H1 (cell line): ENCODE results near the gene RAMACL. TPM values are rescaled to one million over a fixed set of nuclear protein-coding genes. Genes with fewer than 3 reads are reported as not detected.

Experiments
- CTCF ChIA-PET: fragments of 300-600 bp; sonication (Branson Sonifier 250); formaldehyde crosslinking; loops from one replicate; lab custom pipeline; 2021; ENCODE audit not compliant: partially characterized antibody; lab: Charles Lee
- POLR2A ChIA-PET: fragments of 300-600 bp; sonication (Branson Sonifier 250); formaldehyde crosslinking; loops from one replicate; lab custom pipeline; 2021; ENCODE audit warnings: inconsistent platforms; ENCODE audit not compliant: partially characterized antibody; lab: Charles Lee
- DNase-seq, 2 experiments: peaks; one replicate each; pipeline versions ENCODE4 v3.0.0 to v3.0.0-alpha.2; 2010 to 2022; ENCODE audit warnings: low spot score in 2 of 2, low read depth in 1 of 2, mixed read lengths in 1 of 2
- FAIRE-seq: peaks from 2 replicates; lab custom pipeline; 2011; peaks lifted over from hg19 to GRCh38; lab: Jason Lieb, UNC
- H2AFZ ChIP-seq: 2 replicates; pipeline ENCODE4 v1.8.1; 2012; ENCODE audit warnings: low read length, inconsistent platforms
- H2AK5ac ChIP-seq: 2 replicates; pipeline ENCODE4 v1.6.1; 2013; ENCODE audit warnings: low read depth, low read length
- H2BK120ac ChIP-seq: replicated peaks from 2 replicates; pipeline ENCODE3; 2013; ENCODE audit warnings: low read depth, low read length, inconsistent platforms
- H2BK12ac ChIP-seq: 2 replicates; pipeline ENCODE4 v1.6.1; 2013; ENCODE audit warnings: low read depth, low read length
- H2BK15ac ChIP-seq: 2 replicates; pipeline ENCODE4 v1.6.1; 2013; ENCODE audit warnings: low read length
- H2BK20ac ChIP-seq: 2 replicates; pipeline ENCODE4 v1.6.1; 2013; ENCODE audit warnings: low read length
- H2BK5ac ChIP-seq: 2 replicates; pipeline ENCODE4 v1.6.1; 2013; ENCODE audit warnings: low read depth, low read length
- H3K14ac ChIP-seq: 2 replicates; pipeline ENCODE4 v1.6.1; 2013; ENCODE audit warnings: inconsistent platforms; ENCODE audit not compliant: insufficient read length
- H3K18ac ChIP-seq: 2 replicates; pipeline ENCODE4 v1.6.1; 2013; ENCODE audit warnings: low read length; ENCODE audit errors: extremely low read depth
- H3K23ac ChIP-seq: 2 replicates; pipeline ENCODE4 v1.6.1; 2013; ENCODE audit warnings: inconsistent platforms; ENCODE audit not compliant: insufficient read length
- H3K23me2 ChIP-seq: 2 replicates; pipeline ENCODE4 v1.6.1; 2013; ENCODE audit warnings: low read depth, low read length
- H3K27ac ChIP-seq: 2 replicates; pipeline ENCODE4 v1.6.1; 2011; ENCODE audit warnings: low read depth, low read length, inconsistent platforms
- H3K27me3 ChIP-seq, 4 experiments: replicated peaks in 1 of 4; 1 replicate in 1 of 4; 2 replicates in 3 of 4; pipeline versions ENCODE4 v1.6.1 to v1.8.1; 2011 to 2013; ENCODE audit warnings: low read length in 3 of 4, mild to moderate bottlenecking in 3 of 4, inconsistent platforms in 2 of 4, mixed read lengths in 2 of 4, moderate library complexity in 1 of 4; ENCODE audit not compliant: control insufficient read depth in 3 of 4, insufficient read depth in 3 of 4; ENCODE audit errors: extremely low read depth in 1 of 4
- H3K36me3 ChIP-seq, 4 experiments: 2 replicates each; pipeline versions ENCODE4 v1.6.1 to v1.8.1; 2011 to 2013; ENCODE audit warnings: mild to moderate bottlenecking in 4 of 4, low read length in 3 of 4, moderate library complexity in 2 of 4, control low read depth in 1 of 4, inconsistent platforms in 1 of 4; ENCODE audit not compliant: insufficient read depth in 4 of 4, control insufficient read depth in 2 of 4
- H3K4ac ChIP-seq: replicated peaks from 2 replicates; pipeline ENCODE3; 2013; ENCODE audit warnings: low read length, low read depth, mixed read lengths, inconsistent platforms; ENCODE audit not compliant: insufficient read length
- H3K4me1 ChIP-seq, 4 experiments: replicated peaks in 1 of 4; 1 replicate in 1 of 4; 2 replicates in 3 of 4; pipeline versions ENCODE4 v1.6.1 to v1.8.1; 2011 to 2013; ENCODE audit warnings: low read length in 3 of 4, inconsistent platforms in 2 of 4, mixed read lengths in 1 of 4; ENCODE audit not compliant: insufficient read depth in 4 of 4, control insufficient read depth in 3 of 4
- H3K4me2 ChIP-seq, 2 experiments: 2 replicates each; pipeline versions ENCODE4 v1.6.1 to v1.8.1; 2011 to 2013; ENCODE audit warnings: low read depth in 2 of 2, low read length in 2 of 2, control low read depth in 1 of 2, inconsistent platforms in 1 of 2, mild to moderate bottlenecking in 1 of 2; ENCODE audit not compliant: insufficient read depth in 1 of 2
- H3K4me3 ChIP-seq, 4 experiments: fragments of 200-600, 300-600 bp in 1 of 4; sonication (generic), shearing (Covaris generic), sonication (Bioruptor Twin) in 1 of 4; 2 replicates each; pipeline versions ENCODE4 v1.5.1 to v1.8.1; 2011 to 2016; ENCODE audit warnings: low read length in 4 of 4, low read depth in 3 of 4, control low read depth in 2 of 4, inconsistent platforms in 2 of 4, mild to moderate bottlenecking in 2 of 4, mixed read lengths in 1 of 4, moderate library complexity in 1 of 4; ENCODE audit not compliant: insufficient read depth in 2 of 4; ENCODE audit errors: extremely low read depth in 1 of 4
- H3K56ac ChIP-seq: replicated peaks from 2 replicates; pipeline ENCODE3; 2013; ENCODE audit warnings: low read depth, mild to moderate bottlenecking, mixed read lengths, low read length, inconsistent platforms; ENCODE audit not compliant: insufficient read length
- H3K79me1 ChIP-seq: 2 replicates; pipeline ENCODE4 v1.6.1; 2013; ENCODE audit warnings: low read depth, low read length, control low read depth
- H3K79me2 ChIP-seq, 2 experiments: 2 replicates each; pipeline versions ENCODE4 v1.6.1 to v1.8.1; 2012 to 2013; ENCODE audit warnings: low read length in 2 of 2, mild to moderate bottlenecking in 2 of 2, inconsistent platforms in 1 of 2; ENCODE audit not compliant: insufficient read depth in 2 of 2, control insufficient read depth in 1 of 2
- H3K9ac ChIP-seq, 4 experiments: replicated peaks in 1 of 4; 1 replicate in 1 of 4; 2 replicates in 3 of 4; pipeline versions ENCODE4 v1.6.1 to v1.8.1; 2011 to 2013; ENCODE audit warnings: low read depth in 3 of 4, low read length in 3 of 4, control low read depth in 2 of 4, mild to moderate bottlenecking in 2 of 4, moderate library complexity in 2 of 4, inconsistent platforms in 1 of 4; ENCODE audit errors: extremely low read depth in 1 of 4
- H3K9me3 ChIP-seq, 2 experiments: 2 replicates each; pipeline versions ENCODE4 v1.6.1 to v1.8.1; 2012 to 2013; ENCODE audit warnings: mild to moderate bottlenecking in 2 of 2, moderate library complexity in 2 of 2, control low read depth in 1 of 2, inconsistent platforms in 1 of 2, low read depth in 1 of 2, low read length in 1 of 2, mixed read lengths in 1 of 2; ENCODE audit not compliant: insufficient read depth in 2 of 2
- H4K20me1 ChIP-seq, 2 experiments: replicated peaks in 1 of 2; 2 replicates each; pipeline versions ENCODE3 to v1.8.1; 2011 to 2013; ENCODE audit warnings: inconsistent platforms in 2 of 2, low read length in 2 of 2, mild to moderate bottlenecking in 1 of 2; ENCODE audit not compliant: insufficient read depth in 2 of 2, control insufficient read depth in 1 of 2
- H4K5ac ChIP-seq: 2 replicates; pipeline ENCODE4 v1.6.1; 2013; ENCODE audit warnings: low read length, low read depth, mixed read lengths, inconsistent platforms; ENCODE audit not compliant: insufficient read length
- H4K8ac ChIP-seq: 2 replicates; pipeline ENCODE4 v1.8.0; 2013; ENCODE audit warnings: mild to moderate bottlenecking, moderate library complexity, low read length, inconsistent platforms; ENCODE audit not compliant: insufficient read depth; ENCODE audit errors: extremely low read depth
- H4K91ac ChIP-seq: replicated peaks from 2 replicates; pipeline ENCODE3; 2013; ENCODE audit warnings: low read length, mixed read lengths, inconsistent platforms; ENCODE audit not compliant: insufficient read length
- BACH1 ChIP-seq: IDR thresholded peaks from 2 replicates; pipeline ENCODE4 v1.6.1; 2012; ENCODE audit warnings: low read length, improper control_type of control experiment
- BCL11A ChIP-seq, 2 experiments: IDR thresholded peaks; one replicate each; pipeline ENCODE4 v1.6.1; 2011; ENCODE audit warnings: low read depth in 2 of 2, low read length in 2 of 2, mild to moderate bottlenecking in 2 of 2
- CBX8 ChIP-seq: fragments of 300-800, 300-1000 bp; sonication (generic); IDR thresholded peaks from 2 replicates; pipeline ENCODE4 v1.7.1; 2016; ENCODE audit warnings: low read depth, low read length, borderline replicate concordance
- CEBPB ChIP-seq: IDR thresholded peaks from 2 replicates; pipeline ENCODE4 v1.6.1; 2012; ENCODE audit warnings: low read depth, low read length
- POU5F1 ChIP-seq: IDR thresholded peaks from 2 replicates; pipeline ENCODE4 v1.6.1; 2011; ENCODE audit warnings: low read depth, mild to moderate bottlenecking, low read length, moderate library complexity
- RAD21 ChIP-seq, 2 experiments: IDR thresholded peaks in 1 of 2; conservative IDR thresholded peaks in 1 of 2; 2 replicates each; pipeline ENCODE4 v1.6.1; 2011; ENCODE audit warnings: low read depth in 2 of 2, low read length in 2 of 2, improper control_type of control experiment in 1 of 2, inconsistent platforms in 1 of 2, mild to moderate bottlenecking in 1 of 2, moderate library complexity in 1 of 2
- SP1 ChIP-seq: IDR thresholded peaks from 2 replicates; pipeline ENCODE4 v1.6.1; 2011; ENCODE audit warnings: low read depth, low read length
- WGBS, 2 experiments: shearing (Covaris generic) in 1 of 2; methylation state at CpG; one replicate each; pipeline versions ENCODE4 v1.1.6 to v1.1.7; 2013 to 2015; ENCODE audit warnings: low lambda C conversion rate in 2 of 2, mixed read lengths in 2 of 2, inconsistent platforms in 1 of 2, low coverage in 1 of 2, missing lambda C conversion rate in 1 of 2; ENCODE audit not compliant: insufficient replicate concordance in 2 of 2, insufficient coverage in 1 of 2, insufficient read length in 1 of 2; ENCODE audit errors: extremely low coverage in 1 of 2, missing lambda C conversion rate in 1 of 2; 5-methylcytosine and 5-hydroxymethylcytosine counted together
- polyA plus RNA-seq, 7 experiments: library from polyadenylated mRNA; depleted of rRNA in 3 of 7; stranded (reverse) in 5 of 7; unstranded in 2 of 7; fragments of >200 nt in 5 of 7; fragments of 200-250 nt in 2 of 7; gene quantifications; 1 replicate in 5 of 7; 2 replicates in 1 of 7; 4 replicates in 1 of 7; pipeline versions ENCODE4 v1.2.1 to v1.2.3, GENCODE V29; 2011 to 2013; ENCODE audit warnings: missing spikeins in 2 of 7, mixed read lengths in 2 of 7
- total RNA-seq: library from RNA; stranded (reverse); fragmentation: NEBNext Ultra II Directional; extraction: Animal tissue kit (Norgen Biotek cat#: 25700); gene quantifications from 2 replicates; pipeline ENCODE4 v1.2.1, GENCODE V29; 2021

Gene RAMACL
- total and polyA plus RNA-seq, 2 of the 8 experiments (the other 6 are each of a cell fraction or from before 2014, with no cell fraction given): 0.23 to 0.97 TPM

GRCh38 chr6:166603043-166603690 lies 16.7 kb upstream of the RAMACL start:
- Histone ChIP-seq H2AFZ (no peak overlapping the region), H2AK5ac (no peak overlapping the region), H2BK12ac (no peak overlapping the region), H4K5ac (no peak overlapping the region), H3K4me3 (no peak overlapping the region), H3K27me3 (no peaks in the 10 kb centered on the region; a peak in 1 of 7 replicates), H3K79me2 (peaks cover 0 to 40% of the 10 kb centered on the region in 2 experiments), H3K27ac (no peak overlapping the region), H2BK120ac (no peak overlapping the region), H2BK5ac (no peak overlapping the region), H3K4me1 (peaks cover 0 to 4% (median 0%) of the 10 kb centered on the region in 4 experiments; a peak in 4 of 7 replicates), H3K36me3 (no peaks in the 10 kb centered on the region), H3K18ac (no peak overlapping the region), H3K4me2 (no peak overlapping the region), H2BK20ac (no peak overlapping the region), H3K9ac (no peak overlapping the region), H3K79me1 (peaks cover 7% of the 10 kb centered on the region; the same call in 1 of the 2 replicates), H3K23ac (no peak overlapping the region), H3K9me3 (no peaks in the 10 kb centered on the region), H4K91ac (no peak overlapping the region), H3K14ac (no peak overlapping the region), H4K8ac (no peak overlapping the region), H2BK15ac (no peak overlapping the region), H3K4ac (no peak overlapping the region), H3K23me2 (no peaks in the 10 kb centered on the region), H3K56ac (no peak overlapping the region), H4K20me1 (peaks cover 5 to 11% of the 10 kb centered on the region in 2 experiments)
- 90% methylated on average over 14 of the region's 14 CpGs; no CpG with 5 or more reads in 1 of the 2 experiments for WGBS, 2 experiments
- TF ChIP-seq BCL11A (IDR thresholded peaks at IDR 0.05; ENCODE audit: low read depth in 2 of 2, low read length in 2 of 2) (no peak), CEBPB (no peak), BACH1 (no peak), RAD21 (IDR thresholded peaks at IDR 0.05 in 1 of 2, conservative IDR thresholded peaks at IDR 0.05 in 1 of 2; ENCODE audit: low read depth in 2 of 2, low read length in 2 of 2) (no peak), POU5F1 (no peak), CBX8 (no peak), SP1 (no peak)
- POLR2A ChIA-PET: interaction anchor here (0.7 to 1.5 kb wide), 4 partner anchors 10 to 35 kb away, joined by 3 to 4 read pairs (median 4); no protein-coding TSS in a partner anchor
- FAIRE-seq (no peak), DNase-seq (no peak)
- CTCF ChIA-PET: interaction anchor here (1.1 to 2.4 kb wide), 2 partner anchors 11 to 13 kb away, joined by 3 to 17 read pairs; no protein-coding TSS in a partner anchor
